Activated CD4-positive, alpha-beta T cell treated with anti-CD3 and anti-CD28 coated beads for 24 hours (primary cell): ENCODE results near the gene RHBG.

ENCODE experiments used
- DNase-seq, 2 donors: peaks; one replicate each; pipeline ENCODE4 v3.0.0-alpha.2; 2020; ENCODE audit warnings: low read depth in 2 of 2

Gene RHBG

DNA sequence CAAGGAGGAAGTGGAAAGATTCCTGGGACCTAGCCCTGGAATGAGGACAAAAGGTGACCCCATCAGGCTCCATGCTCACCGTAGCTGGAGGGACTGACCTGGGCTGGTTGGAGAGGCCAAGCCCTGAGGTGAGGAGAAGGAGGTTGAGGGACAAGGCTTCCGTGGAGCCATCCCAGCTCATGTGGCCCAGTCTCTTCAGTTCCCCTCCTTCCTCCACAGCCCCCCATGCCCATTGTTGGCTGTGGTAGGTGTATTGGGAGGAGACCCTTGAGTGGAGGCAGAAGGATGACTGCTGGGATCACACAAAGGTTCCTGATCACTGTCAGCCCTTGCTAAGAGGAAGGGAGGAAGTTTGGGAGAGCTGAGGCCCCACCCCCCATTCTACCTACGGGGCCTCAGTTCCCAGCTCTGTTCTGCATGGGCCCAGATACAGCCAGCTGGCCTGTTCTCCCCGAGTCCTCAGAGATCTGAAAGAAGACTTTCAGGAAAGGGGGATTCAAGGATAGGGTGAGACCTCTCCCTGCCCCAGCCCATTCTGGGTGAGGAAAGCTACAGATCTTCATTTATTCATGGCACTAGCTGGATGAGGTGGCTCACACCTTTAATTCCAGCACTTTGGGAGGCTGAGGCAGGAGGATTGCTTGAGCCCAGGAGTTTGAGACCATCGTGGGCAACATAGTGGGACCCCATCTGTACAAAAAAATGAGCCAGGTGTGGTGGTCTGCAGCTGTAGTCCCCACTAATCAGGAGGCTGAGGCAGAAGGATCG, 17.3 kb downstream of the RHBG start:
- no peak for DNase-seq

DNA sequence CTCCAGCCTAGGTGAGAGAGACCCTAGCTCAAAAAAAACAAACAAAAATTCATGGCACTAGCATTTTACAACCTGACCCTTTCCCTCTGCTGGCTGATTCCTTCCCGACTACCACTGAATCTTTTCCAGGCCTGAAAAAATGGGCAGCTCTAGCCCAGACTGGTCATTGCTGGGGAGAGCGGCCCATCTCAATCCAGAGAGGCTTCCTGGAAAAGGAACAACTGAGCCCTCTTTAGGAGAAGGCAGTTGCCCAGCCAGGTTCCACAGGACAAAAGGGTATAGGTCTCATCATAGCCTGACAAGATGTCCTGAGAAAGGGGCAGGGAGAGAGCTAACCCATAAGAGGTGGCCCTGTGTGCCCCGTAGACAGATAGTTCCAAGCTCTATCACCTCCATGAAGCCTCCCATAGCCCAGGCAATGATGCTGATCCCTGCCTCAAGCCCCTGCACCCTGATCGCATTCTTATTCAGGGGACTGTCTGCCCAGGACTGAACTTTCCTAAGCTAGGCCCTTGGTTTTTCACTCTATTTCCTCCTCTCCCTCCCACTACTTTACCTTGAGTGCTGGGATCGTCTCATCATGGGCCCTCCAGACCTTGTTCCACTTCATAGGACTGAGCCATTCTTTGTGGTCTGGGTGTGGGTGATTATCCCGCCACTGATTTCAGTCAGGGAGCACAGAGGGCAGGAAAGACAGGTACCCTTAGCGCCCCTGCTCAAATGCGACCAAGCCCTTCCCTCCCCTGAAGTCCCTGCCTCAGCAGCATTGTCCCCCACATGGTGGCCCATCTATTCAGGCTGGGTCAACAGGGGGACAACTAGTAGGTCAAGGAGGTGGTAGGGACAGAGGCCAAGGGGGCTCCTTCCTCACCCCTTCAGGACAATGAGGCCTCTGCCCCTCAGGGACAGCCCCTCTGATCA, 18.2 kb downstream of the RHBG start:
- no peak for DNase-seq

DNA sequence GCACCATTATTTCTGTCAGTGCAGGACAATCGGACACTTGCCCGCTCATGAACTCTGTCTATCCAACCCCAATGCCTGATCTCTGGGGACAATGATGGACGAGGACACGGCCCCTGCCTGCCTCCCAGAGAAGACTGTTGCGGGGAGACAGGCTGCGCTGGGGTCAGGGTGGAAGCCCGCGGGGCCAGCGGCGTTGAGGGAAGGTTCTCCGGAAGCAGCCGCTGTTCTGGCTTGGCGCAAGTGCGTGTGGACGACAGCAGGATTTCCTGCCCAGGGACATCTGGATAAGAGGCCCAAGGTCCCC, 18.8 kb downstream of the RHBG start:
- no peak for DNase-seq

DNA sequence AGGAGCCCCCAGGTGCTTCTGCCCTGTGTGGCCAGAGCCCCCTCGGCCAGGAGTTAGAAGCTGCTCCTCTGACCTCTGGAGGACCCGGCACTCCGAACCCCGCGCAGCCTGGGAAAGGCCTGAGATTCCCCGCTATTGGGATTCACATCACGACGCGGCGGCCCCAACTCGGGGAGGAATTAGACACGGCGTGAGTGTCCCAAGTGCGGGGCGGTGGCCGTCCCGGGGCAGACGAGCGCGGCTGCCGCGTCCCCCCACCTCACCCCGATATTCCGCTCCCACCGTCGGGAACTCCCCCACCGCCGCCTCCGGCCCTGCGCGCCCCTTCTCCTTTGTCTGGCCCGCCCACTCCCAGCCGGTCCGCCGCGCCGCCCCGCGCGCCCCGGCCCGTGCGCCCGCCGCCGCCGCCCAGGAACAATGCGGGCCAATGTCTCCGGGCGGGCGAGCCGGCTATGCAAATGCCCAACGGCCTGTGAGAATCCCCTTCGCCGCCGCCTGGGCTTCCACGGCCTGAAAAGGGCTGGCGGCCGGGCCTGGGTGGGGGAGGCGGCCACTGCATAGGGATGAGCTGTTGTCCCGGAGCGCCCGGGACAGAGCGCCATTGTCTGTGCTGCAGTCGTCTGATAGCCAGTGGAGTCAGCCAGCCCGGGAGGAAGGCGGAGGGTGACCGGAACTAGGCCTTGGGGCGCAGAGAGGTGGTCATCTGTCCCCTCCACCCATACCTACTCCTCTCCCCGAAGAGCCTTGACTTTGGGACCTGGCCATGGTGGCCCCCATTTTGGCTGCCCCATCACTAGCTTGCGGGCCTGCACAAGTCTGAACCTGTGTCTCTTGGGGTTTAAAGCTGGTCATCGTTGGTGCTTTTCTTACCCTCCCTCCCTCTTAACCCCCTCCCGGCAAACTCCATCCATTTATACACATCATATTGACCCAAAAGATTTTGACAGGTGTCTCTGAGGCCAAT, 19.4 kb downstream of the RHBG start:
- DNase-seq, result no peak

DNA sequence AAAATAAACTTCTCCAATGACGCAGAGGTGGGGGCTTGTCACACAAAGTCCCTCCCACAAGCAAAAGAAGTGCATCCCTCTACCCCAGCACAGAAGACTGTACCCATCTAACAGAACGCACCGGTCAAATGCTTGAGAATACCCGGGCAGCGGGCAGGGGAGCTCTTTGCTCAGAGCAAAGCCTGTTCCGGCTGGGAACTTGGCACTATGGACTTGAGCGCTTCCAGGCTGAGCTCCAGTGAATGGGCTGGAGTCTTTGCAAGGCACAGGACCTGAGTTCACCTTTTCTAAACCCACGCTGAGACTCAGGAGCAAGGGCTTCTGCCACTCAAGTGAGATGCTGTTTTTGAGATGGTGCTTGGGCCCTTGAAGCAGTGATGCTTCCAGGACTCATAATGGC, 20.3 kb downstream of the RHBG start:
- DNase-seq, result no peak

DNA sequence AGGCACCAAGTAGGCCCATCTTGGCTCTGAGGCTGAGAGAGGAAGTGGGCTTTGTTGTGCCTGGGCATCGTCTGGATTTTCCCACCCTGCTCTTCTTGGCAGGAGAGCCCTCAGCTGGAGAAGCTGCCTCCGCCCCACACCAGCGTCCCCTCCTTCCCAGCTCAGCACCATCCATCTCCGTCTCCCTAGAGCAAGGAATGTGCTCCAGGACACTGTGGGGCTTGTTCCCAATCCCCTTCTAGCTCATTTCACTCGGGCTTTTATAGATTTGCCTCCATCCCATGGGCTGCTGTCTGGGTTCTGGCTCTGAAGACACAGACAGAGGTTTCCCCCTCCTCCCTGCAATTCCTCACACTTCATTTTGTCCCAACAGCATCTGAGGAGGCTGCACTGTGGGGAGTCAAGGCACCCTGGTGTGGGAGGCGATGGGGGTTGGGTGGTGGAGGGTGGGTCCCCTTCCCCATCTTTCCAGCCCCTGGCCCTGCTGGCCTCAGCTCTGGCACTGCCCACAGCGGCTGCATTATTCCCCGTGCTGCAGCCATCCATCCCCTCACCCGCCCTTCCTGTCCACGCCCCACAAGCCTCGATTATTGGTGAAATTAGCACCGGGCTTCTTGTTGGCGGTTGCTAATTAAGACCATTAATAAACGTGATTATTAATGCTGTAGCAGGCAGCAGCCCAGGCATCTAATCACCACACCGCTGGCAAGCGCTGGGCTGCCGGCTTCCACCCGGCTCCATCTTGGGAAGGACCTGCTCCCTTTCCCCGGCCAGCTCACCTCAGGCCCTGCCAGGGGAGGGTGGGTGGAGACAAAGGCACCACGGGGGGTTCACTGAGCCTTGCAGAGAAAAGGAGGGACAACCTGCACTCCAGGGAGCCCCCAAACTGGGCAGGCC, 21.7 kb downstream of the RHBG start:
- DNase-seq, result no peak

DNA sequence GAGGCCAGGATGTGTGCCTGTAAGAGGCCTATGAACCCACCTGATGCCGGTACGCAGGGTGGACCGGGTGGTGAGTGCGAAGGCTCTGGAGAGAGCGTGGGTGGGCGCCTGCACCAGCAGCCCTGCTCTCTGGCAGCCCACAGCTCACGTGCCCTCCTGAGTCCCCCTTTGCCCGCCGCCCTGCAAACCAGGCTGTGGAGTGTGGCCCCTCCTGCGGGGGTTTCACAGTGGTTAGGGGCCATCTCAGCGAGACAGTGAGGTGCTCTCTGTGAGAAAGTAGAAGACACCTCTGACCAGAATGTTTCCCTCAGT, 22.3 kb downstream of the RHBG start:
- DNase-seq, result no peak

DNA sequence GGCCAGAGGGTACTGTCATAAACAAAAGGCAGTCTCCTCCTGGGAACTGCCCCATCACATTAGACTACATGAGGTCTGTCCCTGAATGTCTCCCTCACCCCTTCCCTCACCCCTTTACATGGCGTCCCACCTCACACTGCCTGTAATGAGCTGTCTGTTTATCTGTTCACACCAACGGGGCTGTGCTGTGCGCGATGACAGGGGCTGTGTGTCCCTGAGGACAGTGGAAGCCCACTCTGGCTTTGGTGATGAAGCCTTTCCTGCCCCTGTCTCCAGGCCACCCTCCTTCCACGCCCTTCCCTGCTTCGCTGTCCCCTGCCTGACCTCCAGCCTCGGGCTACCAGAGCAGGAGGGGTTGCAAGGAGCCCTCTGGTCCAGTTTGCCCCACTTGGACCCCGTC, 22.7 kb downstream of the RHBG start:
- no peak for DNase-seq

DNA sequence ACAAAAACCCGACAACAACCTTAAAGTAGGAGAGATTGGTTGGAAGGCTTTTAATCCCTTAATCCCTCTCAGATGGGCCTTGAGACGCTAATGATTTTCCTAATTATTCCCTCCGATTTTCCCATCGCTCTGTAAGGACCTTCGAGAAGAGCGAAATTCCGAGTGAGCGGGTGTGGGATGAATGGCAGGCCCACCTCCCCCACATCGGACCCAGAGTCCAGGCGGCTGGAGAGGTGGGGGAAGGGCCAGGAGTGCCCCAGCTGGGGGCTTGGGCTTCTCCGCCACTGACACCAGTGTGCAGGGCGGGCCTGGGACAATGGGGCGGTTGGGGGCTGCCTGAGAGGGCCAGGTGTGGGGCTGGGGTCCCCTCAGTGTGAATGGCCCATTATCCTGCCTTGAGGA, 23.4 kb downstream of the RHBG start:
- DNase-seq, result no peak

DNA sequence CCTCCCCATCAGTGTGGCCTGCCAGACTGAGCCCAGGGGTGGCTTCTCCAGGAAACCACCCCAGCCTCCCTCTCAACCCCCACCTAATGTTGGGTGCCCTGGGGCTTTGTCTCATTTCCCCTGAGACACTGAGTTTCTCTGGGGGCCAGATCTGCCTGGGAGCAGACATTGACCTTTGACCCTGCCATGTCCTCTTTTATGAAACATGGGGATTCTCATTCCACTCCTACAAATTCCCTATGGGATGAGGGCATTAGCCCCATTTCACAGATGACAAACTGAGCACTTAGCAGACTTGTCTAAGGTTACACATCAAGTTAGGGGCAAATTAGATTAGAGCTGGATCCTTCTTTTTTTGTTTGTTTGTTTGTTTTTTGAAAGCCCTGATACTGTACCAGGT, 24.1 kb downstream of the RHBG start:
- DNase-seq, result no peak

DNA sequence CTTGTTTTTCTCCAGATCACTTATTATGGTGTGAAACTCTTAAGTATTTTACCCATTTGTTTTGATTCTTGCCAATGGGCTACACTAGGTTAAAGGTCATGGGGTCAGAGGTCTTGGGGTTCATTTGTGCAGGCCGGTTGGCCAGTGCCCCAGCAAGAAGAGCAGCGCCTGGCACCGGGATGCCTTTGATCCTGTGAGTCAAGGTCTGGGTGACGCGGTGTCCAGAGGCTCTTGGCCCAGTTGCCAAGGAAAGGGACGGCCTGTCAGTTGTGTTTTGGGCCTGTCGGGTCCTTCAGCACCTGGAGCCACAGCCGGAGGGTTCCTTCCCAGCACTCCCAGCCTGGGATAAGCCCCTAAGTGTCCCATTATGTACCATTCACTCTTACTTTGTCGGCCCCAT, 25.1 kb downstream of the RHBG start:
- no peak for DNase-seq

DNA sequence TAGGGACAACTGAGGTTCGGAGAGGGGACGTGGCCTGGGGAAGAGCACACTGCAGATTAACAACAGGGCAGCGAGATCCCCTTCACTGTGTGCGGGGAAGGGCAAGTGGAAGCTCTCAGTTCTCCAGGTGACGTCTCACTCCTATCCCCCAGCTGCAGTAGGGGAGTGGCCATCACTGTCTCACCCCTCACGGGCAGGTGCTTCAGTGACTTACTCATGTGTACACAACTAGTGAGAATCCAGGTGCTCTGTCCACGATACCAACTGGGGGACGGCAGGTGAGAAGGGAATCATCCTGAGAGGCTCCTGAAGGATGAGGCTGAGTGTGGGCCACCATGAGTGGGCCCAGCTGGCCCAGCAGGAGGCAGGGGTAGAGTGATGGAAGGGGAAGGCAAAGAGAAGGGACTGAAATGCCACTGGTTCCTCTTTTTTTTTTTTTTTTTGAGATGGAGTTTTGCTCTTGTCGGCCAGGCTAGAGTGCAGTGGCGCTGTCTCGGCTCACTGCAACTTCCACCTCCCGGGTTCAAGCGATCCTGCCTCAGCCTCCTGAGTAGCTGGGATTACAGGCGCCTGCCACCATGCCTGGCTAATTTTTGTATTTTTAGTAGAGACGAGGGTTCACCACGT, 25.9 kb downstream of the RHBG start:
- DNase-seq, result no peak

DNA sequence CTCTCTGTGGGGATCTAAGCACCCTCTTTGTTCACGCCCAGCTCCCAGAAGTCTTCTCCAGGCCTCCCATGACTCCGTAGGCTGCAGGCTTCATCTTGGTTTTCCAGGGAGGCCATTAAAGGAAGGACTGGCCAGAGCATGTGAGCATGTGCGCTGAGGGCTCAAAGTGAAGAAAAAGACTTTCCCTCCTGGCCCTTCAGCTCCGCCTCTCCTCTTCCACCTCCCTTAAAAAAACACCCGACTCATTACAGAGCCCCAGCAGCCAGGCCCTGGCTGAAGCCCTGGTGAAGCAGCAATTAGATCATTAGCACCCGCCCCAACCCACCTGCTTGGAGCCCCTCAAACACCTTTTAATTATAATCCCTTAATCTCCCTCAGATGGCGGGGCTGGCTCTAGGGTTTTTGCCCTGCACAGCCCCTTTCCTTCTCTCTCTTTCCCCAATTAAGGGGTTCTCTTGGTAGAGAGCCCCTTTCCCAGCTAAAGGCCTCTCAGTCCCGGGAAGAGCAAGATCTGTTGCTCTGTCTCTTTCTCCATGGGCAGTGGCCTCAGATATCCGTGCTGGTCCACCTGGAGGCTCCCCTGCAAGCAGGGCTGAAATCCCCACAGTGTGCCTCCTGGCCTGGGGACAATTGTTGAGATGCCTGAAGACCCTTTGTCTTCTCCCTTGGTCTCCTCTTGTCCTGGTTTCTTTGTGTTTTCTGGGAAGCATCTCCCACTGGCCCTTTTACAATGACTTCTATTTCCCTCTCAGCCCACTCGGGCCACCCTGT, 30.5 kb downstream of the RHBG start:
- no peak for DNase-seq

DNA sequence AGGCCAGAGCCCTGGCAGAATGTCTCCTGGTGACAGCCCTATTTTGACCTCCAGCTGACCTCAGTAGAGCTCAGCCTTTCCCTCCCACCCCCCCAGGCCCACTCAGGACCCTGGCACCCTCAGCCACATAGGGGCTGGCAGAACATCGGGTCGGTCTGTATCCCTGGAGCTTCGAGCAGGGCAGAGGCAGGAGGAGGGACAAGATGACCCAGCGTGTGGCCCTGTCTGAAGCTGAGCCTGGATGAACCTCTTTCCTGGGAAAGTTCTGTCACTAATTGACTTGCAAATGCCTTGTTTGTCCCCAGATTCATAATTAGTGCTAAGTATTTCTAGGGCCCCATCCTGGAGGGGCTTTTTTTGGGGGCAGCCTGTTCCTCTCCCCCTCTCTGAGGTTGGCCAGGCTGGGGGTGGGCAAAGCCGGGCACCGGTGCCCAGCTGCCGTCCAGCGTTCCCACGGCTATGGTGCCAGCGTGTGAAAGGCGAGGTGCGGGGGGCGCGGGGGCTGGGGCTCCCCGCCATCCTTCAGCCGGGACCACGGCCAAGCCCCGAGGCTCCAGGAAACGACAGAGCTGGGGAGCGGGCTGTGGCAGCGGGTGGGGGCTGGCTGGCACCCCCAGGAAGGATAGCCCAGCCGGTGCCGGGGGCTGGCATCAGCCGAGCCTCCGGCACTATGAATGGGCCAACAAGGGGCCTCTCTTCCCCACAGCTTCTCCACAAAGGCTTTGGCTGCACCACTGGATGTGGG, 31.4 kb downstream of the RHBG start:
- DNase-seq, result no peak

DNA sequence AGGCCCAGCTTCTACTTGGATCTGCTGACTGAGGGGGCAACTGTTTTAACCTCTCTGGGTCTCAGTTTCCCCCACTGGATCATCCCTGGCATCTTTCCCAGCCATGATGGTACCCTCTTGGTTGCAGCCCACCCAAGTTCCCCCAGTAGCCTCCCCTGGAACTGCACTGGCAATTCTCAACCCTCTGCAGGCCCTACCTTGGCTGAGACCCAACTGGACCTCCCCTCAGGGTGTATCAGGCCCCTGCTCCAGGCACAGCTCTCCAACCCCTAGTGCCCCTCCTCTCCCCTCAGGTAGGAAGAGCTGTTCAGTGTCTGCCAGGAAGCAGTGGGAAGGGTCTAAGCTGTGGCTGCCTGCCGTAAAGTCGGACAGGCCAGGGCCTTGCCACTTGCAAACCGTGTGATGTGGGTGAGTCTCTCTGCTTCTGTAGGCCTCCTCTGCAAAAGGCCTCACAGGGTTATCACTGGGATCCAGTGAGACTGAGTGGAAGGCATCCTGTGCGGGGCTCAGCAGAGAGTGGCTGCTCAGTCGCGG, 32.1 kb downstream of the RHBG start:
- no peak for DNase-seq

DNA sequence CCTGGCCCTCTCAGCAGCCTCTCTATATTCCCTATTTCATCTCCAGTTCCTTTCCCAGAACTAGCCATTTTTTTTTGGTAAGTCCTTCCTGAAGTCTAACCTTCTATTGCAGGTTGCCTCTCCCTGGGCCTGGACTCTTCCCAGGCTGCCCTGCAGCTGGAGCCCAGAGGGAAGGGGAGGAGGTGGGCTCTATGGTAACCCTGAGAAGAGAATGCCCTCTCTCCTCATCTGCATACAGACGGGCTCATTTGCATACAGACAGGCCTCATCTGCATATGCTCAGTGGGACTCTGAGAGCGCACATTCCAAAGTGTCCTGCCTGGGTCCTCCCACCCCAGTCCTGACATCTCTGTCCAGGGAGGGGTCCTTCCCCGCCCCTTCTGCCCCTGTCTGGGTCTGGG, 32.7 kb downstream of the RHBG start:
- DNase-seq, result no peak

DNA sequence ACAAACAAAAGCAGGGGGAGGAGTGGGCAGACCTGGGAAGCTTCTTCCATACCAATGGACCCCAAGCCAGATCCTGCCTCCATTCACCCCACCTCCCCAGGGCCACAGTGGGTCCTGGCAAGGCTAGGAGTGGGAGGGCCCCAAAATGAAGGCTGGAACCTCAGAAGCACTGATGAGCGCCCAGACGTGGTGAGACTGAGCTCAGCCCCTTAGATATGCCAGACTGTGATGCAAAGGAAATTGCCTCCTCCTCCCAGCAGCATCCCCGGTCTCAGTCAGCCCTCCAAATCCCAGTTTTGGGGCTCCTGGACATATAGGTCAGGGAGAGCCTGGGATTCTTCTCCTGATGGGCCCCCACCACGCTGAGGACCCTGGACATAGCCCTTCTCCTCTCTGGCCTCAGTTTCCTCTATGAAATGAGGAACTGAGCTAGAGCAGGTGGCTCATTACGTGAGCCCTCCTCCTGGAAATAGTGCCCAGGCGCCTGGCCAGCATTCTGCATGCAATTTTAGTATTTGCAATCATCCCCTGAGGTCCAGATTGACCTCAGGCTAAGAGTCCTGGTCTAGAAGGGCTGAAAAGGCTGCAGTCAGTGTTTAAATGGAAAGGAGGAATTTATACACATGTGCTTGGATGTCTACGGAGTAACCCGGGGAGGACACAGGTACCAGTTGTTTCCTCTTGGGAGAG, 33.5 kb downstream of the RHBG start:
- DNase-seq, result no peak

DNA sequence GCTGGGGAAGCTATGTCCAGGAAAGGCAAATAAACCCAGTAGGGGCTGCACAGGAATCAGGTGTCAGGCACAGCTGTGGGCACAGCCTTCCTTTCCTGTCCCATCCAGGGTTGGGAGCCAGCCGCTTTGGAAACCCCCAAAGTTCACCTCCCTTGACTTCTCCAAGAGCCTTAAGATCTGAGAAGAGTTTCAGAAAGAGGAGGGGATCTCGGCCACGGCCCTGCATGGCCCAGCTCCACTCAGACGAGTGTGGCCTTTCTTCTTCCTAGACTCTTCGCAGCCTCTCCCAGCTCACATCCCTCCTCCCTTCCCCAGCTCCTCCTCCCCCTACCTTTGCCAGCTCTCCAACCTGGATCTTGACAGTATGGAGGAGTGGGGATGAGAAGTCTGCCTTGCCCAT, 36.7 kb downstream of the RHBG start:
- DNase-seq, result no peak

DNA sequence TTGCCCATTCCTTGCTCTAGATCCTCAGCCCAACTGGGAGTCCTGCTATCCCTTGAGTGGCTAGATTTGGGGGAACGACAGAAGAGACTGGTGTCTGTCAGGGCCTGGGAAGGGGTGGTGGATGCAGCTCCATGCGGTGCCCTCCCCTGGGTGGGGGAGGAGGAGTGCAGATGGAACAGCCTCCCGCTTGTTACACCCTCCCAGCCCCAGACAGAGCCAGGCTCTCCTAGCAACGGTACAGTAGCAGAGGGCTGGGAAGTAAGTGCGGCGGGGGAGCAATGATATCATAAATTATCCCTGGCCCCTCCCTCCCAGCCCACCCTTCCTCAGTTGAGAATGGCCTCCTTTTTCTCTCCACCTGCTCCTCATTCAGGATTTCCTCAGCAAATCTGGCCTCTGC, 37.2 kb downstream of the RHBG start:
- no peak for DNase-seq
